ENCODE data around the gene LY6G6C.

GRCh38 chr6:31729515-31729978 lies 8.0 kb upstream of the LY6G6C start:
- TF ChIP-seq CTCF (IDR thresholded peaks at IDR 0.05; ENCODE audit: insufficient read depth, low read length): peak; percentile 49
- TF ChIP-seq REST (IDR thresholded peaks at IDR 0.05; ENCODE audit: insufficient replicate concordance, low read depth): no peak
- TF ChIP-seq POLR2AphosphoS5 (IDR thresholded peaks at IDR 0.05; ENCODE audit: low read depth): no peak
